ENCODE measurements around the gene PEX26.

DNA sequence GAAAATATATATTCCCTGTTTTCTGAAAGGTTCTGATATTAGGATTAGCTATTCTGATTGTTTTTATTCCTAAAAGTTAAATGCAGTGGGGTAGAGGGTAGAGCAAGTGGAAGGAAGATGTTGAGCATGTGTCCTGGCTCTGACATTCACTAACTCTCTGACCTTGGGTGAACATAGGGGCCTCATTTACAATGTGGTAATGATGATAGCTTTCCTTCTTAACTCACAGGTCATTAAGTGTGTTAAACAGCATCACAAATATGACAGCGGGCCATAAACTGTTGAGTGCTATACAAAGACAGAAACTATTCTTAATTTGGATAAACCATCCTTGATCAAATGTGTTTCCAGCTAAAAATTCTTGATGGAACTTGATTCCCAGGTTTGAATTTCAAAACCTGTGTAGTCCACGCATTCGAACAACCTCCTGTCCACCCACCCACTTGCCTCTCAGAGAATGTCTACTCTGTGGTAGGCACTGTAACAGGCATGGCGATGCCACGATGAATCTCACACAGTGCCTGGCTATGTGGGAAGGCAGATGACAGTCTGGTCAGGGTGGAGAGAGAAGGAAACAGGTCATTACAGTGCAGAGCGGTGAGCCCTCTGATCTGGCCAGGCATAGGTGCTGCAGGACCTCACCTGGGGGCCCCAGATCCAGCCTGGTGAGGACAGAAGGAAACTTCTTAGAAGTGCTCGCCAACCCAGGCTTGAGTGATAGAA, 19.3 kb upstream of the PEX26 start:
- TF ChIP-seq, protein P1, sequence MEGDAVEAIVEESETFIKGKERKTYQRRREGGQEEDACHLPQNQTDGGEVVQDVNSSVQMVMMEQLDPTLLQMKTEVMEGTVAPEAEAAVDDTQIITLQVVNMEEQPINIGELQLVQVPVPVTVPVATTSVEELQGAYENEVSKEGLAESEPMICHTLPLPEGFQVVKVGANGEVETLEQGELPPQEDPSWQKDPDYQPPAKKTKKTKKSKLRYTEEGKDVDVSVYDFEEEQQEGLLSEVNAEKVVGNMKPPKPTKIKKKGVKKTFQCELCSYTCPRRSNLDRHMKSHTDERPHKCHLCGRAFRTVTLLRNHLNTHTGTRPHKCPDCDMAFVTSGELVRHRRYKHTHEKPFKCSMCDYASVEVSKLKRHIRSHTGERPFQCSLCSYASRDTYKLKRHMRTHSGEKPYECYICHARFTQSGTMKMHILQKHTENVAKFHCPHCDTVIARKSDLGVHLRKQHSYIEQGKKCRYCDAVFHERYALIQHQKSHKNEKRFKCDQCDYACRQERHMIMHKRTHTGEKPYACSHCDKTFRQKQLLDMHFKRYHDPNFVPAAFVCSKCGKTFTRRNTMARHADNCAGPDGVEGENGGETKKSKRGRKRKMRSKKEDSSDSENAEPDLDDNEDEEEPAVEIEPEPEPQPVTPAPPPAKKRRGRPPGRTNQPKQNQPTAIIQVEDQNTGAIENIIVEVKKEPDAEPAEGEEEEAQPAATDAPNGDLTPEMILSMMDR (IDR thresholded peaks at IDR 0.05), result no peak
- no peak for TF ChIP-seq POLR2AphosphoS5 (IDR thresholded peaks at IDR 0.05)
